HG03571 (cell line): ENCODE data around the gene KCNG2.

Experiments used
- ATAC-seq: cut with Tn5 transposase; IDR thresholded peaks from one replicate; pipeline ENCODE4 v1.9.1; 2021; ENCODE audit not compliant: unreplicated experiment

KCNG2 gene

DNA sequence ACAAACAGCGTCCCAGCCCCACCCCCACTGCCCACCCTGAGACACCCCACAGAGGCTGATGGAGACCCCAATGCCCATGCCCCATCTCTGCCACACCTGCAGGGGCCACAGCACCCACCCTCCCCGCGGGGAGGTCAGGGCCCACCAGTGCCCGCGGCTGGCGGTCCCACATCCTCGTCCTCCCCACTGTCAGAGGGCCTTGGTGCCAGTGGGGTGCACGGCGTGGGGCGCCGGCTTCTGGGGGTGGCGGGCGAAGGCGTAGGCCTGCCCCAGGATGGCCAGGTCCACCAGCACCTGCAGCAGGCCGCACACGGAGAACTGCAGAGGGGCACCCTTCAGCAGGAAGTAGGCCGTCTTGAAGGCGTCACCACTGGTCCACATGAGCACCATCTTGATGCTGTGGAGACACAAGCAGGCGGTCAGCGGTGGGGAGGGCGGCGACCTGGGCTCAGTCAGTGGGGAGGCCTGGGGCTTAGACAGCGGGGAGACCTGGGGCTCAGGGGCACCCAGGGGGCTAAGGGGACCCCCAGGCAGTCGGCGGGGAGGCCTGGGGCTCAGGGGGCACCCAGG lies 106.1 kb downstream of the KCNG2 start:
- no peak for ATAC-seq

DNA sequence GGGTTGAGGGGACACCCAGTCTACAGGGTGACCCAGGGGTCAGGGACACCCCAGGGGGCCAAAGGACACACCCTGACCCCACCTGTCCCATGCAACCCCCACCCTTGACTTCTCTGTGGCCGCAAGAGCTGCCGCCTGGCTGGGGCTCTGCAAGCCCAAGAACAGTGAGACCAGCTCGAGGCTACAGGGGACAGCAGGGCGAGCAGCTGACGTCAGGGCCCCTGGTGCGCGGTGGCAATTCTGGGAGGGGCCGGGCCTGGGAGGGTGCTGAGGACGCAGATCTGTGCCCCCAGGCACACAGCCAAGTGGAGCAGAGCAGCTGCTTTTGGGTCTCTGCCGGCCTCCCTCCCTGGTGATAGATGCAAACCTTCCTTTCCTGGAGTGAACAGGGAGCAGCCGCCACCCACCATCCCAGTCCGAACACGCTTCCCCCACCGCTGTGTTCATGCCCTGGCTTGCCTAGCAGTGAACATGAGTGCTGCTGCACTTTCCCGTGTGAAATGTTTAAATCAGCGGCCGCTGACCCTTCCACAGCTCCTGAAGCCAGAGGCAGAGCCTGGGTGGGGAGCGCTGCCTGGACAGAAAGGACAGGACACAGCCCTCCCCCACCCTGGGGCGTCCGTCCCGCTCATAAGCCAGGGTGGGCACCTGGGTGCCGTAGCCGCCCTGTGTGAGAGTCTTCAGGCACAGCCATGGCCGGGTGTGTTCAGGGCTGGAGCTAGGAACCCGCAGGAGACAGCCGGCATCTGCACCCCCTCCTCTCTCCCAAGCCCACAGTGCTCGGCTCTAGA lies 106.8 kb downstream of the KCNG2 start:
- no peak for ATAC-seq

DNA sequence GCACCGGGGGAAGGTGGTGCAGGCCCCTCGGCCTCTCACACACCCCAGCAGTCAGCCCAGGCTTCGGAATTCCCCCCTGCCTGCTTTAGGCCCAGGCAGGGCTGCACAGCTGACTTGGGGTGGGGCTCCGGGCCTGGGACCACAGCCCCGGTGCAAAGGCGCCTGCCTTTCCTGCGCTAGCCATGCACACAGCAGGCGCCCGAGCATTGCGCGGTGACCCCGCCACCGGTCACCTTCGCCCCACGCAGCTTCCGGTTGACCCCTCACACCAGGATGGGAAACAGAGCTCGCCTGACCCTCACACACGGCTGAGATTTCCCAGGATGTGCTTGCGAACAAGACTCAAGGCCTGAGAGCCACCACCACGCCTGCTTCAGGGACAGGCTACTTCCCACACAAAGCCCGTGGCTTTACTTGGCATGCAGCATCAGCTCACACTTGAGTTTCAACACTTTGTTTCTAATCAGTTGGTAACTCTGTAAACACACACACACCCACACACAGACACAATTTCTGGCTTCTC lies 107.7 kb downstream of the KCNG2 start:
- no peak for ATAC-seq

DNA sequence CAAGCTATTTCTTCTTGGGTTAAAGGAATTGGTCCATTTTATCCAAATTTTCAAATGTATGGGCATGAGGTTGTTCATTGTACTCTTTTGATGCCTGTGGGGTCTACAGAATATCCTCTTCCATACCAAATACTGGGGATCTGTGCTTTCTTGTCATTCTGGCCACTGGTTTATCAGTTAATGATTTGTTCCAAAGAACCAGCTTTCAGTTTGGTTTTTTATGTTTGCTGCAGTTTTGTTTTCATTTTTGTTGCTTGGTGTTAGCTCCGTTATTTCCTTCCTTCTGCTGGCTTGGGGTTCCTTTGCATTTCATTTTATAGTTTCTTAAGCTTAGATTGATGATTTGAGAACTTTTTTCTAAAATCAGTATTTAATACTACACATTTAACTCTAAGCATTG lies 108.3 kb downstream of the KCNG2 start:
- ATAC-seq, result no peak

DNA sequence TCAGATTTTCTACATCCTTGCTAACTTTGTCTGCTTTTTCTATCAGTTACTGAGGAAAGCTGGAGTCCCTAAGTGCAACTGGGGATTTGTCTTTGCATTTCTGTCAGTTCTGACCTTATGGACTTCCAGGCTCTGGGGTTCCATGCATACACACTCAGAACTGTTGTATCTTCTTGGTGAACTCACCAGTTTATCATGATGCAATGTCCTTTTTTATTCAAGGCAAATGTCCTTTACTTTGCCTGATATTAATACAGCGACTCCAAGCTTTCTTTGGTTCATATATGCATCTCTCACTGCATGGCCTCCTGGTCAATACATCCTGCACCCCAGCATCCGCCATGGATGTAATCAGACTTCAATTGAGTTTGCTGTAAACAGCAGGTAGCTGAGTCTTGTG lies 109.0 kb downstream of the KCNG2 start:
- ATAC-seq, result no peak

DNA sequence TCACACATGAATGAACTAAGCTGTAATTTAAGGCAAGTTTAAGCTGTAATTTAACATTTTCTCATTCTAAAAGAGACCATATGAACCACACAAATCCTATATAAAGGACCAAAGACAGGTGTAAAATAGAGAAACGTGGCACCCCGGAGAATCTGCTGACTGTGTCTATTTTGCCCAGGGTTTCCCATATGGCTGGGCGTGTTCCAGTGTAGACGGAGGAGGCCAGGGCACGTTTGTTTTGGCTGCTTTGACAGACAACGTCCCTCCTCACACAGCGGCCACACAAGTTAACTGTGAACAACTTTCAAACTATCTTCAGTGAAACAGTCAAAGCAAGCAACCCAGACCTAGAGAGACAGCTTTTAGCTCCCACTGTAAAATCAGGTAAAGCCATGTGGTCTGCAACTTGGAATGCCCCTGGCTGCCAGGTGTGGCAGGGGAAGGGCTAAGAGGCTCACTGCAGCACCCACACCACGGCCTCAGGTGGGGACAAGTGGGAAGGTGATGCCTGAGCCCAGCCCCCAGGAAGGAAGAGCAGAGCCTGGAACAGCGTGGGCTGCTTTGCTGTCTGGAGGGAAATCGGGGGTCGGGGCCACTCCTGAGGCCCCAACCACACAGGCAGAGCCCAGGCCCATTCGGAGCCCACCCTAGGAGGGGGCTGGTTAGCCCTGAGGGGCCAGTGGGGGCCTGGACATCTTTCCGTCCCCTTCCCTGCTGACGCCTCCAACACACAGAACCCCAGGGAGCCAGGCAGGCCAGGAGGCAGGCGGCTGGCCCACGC lies 113.0 kb downstream of the KCNG2 start:
- ATAC-seq, result no peak

DNA sequence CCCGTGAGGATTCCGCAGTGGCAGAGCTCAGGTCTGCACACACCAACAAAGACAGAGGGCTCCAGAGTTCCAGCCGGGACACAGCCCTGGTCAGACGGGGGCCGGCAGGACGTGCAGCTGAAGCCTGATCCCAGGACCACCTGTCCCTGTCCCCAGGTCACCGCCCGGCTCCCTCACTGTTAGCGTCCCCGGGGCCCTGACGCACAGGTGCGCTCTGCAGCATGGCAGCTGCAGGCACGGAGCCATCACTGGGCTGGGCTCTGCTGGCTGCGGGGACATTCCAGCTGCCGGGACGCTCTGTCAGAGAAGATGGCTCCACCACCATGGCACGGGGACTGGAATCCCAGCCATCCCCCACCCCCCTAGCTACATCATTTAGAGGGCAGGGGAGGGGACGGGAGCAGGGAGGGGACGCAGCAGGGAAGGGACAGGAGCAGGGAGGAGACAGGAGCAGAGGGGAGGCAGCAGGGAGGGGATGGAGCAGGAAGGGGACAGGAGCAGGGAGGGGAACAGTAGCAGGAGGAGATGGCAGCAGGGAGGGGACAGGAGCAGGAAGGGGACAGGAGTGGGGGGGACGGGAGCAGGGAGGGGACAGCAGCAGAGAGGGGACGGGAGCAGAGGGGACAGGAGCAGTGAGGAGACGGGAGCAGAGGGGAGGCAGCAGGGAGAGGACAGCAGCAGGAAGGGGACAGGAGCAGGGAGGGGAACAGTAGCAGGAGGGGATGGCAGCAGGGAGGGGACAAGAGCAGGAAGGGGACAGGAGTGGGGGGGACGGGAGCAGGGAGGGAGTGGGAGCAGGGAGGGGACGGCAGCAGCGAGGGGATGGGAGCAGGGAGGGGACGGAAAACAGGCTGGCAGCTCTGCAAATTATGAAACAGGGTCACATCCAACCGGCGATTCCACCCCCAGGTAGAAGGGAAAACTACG lies 113.9 kb downstream of the KCNG2 start:
- no peak for ATAC-seq

DNA sequence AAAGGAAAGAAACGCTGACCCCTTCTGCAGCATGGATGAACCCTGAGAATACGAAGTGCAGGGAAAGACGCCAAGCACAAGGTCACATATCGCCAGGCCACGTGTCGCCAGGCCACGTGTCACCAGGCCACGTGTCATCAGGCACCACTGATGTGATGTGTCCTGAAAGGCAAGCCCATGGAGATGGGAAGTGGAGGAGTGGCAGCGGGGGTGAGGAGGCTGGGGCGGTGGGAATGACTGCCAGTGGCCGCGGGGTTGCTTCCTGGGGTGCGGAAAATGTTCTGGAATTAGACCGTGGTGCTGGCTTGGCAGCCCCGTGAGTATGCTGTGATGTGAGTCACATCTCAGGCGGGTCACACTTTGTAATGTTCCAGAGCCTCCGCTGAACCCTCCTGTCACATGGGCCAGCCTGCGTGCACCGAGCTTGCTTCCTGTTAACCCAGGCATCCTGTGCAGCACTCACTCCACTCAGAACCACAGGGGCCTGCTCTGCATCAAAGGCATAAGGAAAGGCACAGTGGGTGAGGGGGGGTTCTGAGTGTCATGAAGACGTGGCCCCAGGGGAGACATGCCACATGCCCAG lies 114.8 kb downstream of the KCNG2 start:
- no peak for ATAC-seq

DNA sequence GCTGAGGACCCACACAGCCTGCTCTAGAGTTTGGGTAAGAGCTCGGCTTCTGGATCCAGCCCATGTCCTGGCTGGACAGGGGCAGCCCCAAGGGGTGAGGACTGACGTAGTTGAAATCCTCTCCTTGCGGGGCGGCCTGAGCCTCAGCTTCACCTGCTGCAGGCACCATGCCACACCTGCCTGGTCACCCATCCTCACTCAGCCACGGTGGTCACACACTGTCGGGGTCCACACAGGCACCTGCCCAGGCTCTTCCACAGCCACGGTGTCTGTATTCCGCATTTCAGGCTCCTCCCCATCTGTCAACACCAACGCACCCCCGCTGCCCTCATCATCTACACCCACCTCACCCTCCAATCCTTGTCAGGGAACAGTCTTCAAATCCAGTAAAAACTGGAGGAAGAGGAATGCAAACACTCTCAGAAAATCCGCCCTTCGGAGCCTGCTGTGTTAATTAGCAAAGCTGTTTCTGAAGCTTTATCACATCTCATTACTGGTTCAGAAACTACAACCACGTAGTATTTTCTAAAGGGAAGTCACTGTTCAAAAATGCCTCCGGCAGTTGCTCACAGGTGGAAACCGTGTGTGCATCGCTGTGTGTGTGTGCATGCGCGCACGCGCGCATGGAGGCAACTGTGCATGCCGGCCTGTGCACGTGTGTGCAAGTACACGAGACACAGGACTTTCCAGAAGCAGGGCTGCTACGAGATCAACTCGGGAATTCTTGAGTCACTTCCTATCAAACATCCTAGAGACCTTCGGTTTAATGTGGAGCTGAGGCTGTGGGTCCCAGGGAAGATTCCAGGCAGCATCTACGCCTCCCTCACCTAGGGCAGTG lies 115.5 kb downstream of the KCNG2 start:
- ATAC-seq, result no peak

DNA sequence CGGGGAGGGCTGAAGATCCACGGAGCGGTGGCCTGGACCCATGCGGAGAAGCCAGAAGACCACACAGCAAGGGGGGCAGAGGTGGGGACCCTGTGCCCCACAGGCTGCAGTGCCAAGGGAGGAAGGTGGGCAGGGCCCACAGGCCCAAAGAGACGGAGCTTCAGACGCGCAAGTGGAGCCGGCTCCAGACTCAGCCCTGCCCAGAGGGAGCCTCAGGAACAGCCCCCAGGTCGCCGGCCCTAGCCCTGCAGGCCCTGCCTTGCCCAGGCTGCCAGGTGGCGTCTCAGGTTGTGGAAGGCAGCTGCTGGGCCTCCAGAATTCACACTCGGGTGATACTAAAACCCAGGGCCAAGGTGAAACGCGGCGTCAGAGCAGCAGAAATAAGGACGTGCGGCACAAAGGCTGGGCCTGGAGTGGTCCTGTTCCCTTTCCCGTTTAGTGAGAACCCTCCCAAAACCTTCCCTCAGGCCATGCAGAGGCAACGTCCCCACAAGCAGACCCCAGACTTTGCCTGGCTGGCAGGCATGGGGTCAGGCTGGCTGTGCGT lies 116.9 kb downstream of the KCNG2 start:
- no peak for ATAC-seq

DNA sequence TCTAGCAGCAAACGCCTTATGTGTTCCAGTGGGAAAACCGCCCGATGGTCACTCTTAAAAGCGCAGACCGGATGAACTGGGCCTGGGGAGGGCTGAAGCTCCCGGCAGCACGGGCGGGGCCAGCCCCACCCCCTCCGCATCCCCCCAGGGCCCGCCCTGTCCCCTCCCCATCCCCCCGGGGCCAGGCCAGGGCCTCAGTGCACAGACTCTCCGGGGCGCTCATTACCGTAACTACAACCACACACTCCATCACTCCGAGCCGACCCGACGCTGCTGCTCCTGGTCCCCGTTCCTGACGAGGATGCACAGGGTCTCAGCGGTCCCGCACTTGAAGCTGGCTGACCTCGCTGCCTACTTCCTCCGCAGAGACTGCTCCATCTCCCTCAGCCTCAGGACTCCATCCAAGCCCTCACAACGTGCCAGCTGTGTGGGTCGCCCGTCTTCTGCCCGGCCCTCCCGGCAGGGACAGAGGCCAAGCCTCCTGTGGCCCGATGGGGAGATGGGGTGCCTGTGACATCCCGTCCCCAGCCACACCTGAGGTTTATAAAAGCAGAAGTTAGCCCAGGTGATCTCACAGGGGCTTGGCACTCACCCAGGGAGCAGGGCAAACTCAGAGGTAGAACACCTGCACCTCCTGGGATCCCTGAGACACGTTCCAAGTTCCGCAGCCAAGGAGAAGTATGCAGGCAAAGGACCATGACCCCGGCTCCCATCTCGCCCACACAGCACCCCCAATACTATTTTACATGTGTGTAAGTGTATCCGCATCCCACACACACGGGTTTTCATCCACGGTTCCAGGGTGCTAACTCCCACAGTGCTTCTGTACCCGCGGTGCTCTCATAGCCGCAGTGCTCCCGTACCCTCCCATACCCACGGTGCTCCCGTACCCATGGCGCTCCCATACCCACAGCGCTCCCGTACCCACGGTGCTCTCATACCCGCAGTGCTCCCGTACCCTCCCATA lies 117.7 kb downstream of the KCNG2 start:
- no peak for ATAC-seq

DNA sequence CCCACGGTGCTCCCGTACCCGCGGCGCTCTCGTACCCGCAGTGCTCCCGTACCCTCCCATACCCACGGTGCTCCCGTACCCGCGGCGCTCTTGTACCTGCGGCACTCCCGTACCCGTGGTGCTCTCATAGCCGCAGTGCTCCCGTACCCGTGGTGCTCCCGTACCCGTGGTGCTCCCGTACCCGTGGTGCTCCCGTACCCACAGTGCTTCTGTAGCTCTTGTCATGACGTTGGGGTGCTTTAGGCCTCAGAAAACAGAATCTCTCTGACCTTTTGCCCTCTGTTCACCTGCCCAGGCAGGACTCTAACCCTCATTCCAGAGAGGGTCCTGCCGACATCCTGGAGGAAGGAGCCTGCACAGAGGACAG lies 118.4 kb downstream of the KCNG2 start:
- no peak for ATAC-seq

DNA sequence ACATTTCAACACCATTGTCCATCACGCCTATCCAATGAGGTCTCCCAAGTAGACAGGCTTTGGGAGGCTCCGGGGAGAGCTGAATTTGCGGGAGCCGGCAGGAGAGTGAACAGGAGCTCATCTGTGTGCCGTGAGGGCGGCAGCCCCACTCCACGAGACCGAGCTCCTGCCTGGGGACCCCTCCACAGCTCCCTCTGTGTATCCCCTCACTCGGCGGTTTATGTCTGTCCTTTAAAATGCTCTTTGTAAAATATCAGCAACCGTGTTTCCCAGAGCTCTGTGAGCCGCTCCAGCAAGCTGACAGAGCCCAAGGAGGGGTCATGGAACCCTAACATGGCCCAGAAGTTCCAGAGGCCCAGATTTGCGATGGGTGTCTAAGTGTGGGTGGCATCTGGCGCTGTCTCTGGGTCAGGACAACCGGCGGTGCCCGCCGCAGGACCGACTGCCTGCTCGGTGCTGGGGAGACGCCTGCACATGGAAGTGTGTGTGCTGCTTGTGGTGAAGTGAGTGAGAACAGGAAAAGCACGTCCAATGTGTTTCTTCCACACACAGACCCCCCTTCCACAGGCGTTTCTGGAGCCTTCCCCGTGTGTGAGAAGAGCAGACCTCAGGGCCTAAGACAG lies 118.9 kb downstream of the KCNG2 start:
- no peak for ATAC-seq

DNA sequence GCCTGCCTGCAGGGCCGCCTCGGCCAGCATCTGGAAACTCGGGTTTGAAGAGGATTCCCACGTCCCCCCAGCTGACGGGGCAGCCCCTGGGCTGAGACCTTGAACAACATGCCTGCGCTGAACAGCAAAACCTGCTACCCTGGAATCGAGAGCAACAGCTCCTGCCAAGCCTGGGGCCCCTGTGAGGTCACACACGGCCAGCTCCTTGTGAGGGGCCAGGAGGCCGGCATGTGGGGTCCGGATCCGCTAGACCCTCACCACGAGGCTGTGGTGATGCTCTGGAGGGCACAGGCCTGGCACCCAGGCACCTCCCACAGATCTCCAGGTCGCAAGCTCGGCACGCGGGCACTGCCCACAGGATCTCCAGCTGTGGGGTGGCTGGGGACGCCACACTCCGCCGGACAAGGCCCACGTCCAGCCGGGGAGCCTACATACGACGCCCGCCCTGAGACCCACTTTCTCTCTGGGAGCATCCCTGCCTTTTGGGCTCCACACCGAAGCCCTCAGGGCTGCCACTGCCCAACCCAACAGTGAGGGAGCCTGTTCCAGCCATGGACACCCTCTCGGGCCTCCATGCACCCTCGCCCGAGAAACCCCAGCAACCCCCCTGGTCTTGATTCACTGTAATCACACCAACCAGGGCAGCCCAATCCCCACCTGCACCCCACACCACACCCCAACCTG lies 119.6 kb downstream of the KCNG2 start:
- no peak for ATAC-seq

DNA sequence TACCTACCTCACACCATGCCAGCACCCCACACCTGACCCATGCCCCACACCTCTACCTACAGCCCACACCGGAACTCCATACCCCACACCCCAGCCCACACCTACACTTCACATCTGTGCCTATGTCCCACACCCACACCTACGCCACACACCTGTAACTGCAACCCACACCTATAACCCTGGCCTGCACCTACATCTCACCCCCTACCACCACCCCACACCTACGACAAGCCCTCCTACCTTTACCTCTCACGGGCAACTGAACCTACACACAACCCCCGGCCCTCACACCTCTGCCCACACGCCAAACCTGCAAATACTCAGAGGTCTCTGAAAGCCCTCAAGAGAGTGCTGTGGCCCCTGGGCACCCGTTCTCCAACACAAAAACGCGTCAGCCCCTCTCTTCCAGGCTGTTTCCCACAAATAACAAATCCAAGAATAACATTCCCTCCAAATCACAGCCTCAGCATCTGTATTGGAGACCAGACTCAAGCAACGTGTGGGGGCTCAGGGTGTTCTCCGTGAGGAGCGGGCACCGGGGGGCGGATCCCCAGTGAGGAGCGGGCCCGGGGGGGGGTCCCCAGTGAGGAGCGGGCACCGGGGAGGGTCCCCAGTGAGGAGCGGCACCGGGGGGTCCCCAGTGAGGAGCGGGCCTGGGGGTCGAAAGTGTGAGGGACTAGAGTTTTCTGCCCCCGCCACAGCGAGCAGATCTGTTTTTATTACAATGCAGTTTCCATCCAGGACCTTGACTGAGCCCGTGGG lies 120.3 kb downstream of the KCNG2 start:
- no peak for ATAC-seq

DNA sequence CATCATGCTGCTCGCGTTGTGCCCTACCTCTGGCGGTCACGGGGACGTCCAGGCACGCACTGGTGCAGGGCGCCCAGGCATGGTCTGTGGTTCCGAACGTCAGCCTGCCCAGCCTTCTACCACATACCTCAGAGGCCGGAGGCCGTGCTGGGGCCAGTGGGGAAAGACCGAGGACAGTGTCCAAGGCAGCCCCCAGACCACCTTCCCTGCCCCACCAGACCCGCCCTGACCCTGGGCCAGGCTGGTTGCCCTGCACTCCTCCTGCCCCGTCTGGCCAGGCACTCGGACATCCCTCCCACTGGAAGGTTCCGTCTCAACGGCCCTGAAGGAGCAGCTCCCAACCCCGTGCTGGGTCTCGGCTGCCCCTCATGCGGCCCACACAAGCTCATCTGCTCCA lies 120.9 kb downstream of the KCNG2 start:
- ATAC-seq, result no peak
